ENCODE results near the gene TSPEAR. TPM values are rescaled to one million over a fixed set of nuclear protein-coding genes. Genes with fewer than 3 reads are reported as not detected.

Gene TSPEAR
- total and polyA plus RNA-seq, 9 of the 15 experiments (the other 6 are each of a cell fraction or from before 2014, with no cell fraction given) = not detected

DNA sequence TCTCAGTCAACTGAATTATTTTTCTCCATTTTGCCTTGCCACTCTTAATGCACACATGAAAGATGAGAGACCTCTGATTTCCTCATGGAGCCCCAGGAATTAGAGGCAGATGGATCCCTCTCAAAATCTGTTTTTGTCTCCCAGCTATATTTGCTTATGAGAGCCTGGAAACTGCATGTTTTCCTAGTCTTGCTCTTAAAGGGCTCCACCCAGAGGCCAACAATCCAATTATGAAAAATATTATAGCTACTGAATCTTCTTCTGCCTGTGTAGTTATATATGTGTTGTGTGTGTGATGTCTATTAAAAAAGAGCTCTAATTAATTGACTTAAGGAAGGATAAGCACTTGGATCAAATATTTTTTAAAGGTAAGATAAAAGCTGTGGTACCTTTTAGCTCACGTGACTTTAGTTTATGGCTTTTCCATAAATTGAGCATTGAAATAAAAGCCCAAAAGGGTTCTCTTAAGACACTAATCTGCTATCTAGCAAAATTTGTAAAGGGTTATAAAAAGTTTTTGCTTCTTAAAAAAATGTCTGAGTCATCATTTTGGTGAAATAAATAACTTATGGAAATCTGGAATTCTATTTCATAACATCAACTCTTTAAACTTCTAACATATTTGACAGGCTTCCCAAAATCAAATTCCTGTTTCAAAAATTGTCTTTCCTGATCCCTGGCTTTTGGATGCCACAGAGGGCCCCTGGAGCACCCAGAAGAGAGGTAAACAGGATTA lies 31.2 kb upstream of the TSPEAR start (continued):
- TF ChIP-seq, protein P1, sequence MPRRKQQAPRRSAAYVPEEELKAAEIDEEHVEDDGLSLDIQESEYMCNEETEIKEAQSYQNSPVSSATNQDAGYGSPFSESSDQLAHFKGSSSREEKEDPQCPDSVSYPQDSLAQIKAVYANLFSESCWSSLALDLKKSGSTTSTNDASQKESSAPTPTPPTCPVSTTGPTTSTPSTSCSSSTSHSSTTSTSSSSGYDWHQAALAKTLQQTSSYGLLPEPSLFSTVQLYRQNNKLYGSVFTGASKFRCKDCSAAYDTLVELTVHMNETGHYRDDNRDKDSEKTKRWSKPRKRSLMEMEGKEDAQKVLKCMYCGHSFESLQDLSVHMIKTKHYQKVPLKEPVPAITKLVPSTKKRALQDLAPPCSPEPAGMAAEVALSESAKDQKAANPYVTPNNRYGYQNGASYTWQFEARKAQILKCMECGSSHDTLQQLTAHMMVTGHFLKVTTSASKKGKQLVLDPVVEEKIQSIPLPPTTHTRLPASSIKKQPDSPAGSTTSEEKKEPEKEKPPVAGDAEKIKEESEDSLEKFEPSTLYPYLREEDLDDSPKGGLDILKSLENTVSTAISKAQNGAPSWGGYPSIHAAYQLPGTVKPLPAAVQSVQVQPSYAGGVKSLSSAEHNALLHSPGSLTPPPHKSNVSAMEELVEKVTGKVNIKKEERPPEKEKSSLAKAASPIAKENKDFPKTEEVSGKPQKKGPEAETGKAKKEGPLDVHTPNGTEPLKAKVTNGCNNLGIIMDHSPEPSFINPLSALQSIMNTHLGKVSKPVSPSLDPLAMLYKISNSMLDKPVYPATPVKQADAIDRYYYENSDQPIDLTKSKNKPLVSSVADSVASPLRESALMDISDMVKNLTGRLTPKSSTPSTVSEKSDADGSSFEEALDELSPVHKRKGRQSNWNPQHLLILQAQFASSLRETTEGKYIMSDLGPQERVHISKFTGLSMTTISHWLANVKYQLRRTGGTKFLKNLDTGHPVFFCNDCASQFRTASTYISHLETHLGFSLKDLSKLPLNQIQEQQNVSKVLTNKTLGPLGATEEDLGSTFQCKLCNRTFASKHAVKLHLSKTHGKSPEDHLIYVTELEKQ (CRISPR knock-in tag; IDR thresholded peaks at IDR 0.05) = no peak
- TF ChIP-seq ZNF551 (CRISPR knock-in tag; IDR thresholded peaks at IDR 0.05) (no peak), ZNF224 (CRISPR knock-in tag; IDR thresholded peaks at IDR 0.05) (no peak), NFE2 (IDR thresholded peaks at IDR 0.05; ENCODE audit: low read depth) (no peak), POLR2AphosphoS5 (IDR thresholded peaks at IDR 0.05; ENCODE audit: control insufficient read depth, insufficient read depth, low read depth, low read length) (no peak), FOXO4 (CRISPR knock-in tag; IDR thresholded peaks at IDR 0.05) (no peak), MAFK (IDR thresholded peaks at IDR 0.05; ENCODE audit: low read length) (peak; percentile 76), ZNF165 (CRISPR knock-in tag; IDR thresholded peaks at IDR 0.05; ENCODE audit: borderline replicate concordance) (no peak), SMC3 (conservative IDR thresholded peaks at IDR 0.05; ENCODE audit: insufficient read depth, low read depth, low read length) (peak; percentile 39; the same call in 1 of the 2 replicates), C11orf30 (IDR thresholded peaks at IDR 0.05; ENCODE audit: low read depth) (peak; percentile 78; the same call in 1 of the 2 replicates), RBM22 (IDR thresholded peaks at IDR 0.05; ENCODE audit: low read depth, low read length, poor library complexity, severe bottlenecking) (no peak), PTTG1 (tag; IDR thresholded peaks at IDR 0.05; ENCODE audit: low read depth) (no peak), NEUROD1 (IDR thresholded peaks at IDR 0.05; ENCODE audit: borderline replicate concordance, low read depth, low read length, partially characterized antibody) (no peak)
- TF ChIP-seq, protein P2, sequence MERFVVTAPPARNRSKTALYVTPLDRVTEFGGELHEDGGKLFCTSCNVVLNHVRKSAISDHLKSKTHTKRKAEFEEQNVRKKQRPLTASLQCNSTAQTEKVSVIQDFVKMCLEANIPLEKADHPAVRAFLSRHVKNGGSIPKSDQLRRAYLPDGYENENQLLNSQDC (CRISPR knock-in tag; IDR thresholded peaks at IDR 0.05) = no peak
- TF ChIP-seq, protein P3, sequence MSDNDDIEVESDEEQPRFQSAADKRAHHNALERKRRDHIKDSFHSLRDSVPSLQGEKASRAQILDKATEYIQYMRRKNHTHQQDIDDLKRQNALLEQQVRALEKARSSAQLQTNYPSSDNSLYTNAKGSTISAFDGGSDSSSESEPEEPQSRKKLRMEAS (CRISPR knock-in tag; IDR thresholded peaks at IDR 0.05) = no peak
- TF ChIP-seq, protein P4, sequence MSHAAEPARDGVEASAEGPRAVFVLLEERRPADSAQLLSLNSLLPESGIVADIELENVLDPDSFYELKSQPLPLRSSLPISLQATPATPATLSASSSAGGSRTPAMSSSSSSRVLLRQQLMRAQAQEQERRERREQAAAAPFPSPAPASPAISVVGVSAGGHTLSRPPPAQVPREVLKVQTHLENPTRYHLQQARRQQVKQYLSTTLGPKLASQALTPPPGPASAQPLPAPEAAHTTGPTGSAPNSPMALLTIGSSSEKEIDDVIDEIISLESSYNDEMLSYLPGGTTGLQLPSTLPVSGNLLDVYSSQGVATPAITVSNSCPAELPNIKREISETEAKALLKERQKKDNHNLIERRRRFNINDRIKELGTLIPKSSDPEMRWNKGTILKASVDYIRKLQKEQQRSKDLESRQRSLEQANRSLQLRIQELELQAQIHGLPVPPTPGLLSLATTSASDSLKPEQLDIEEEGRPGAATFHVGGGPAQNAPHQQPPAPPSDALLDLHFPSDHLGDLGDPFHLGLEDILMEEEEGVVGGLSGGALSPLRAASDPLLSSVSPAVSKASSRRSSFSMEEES (CRISPR knock-in tag; IDR thresholded peaks at IDR 0.05) = peak; percentile 67
- TF ChIP-seq, protein P5, sequence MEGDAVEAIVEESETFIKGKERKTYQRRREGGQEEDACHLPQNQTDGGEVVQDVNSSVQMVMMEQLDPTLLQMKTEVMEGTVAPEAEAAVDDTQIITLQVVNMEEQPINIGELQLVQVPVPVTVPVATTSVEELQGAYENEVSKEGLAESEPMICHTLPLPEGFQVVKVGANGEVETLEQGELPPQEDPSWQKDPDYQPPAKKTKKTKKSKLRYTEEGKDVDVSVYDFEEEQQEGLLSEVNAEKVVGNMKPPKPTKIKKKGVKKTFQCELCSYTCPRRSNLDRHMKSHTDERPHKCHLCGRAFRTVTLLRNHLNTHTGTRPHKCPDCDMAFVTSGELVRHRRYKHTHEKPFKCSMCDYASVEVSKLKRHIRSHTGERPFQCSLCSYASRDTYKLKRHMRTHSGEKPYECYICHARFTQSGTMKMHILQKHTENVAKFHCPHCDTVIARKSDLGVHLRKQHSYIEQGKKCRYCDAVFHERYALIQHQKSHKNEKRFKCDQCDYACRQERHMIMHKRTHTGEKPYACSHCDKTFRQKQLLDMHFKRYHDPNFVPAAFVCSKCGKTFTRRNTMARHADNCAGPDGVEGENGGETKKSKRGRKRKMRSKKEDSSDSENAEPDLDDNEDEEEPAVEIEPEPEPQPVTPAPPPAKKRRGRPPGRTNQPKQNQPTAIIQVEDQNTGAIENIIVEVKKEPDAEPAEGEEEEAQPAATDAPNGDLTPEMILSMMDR (IDR thresholded peaks at IDR 0.05 in 2 of 3, conservative IDR thresholded peaks at IDR 0.05 in 1 of 3; ENCODE audit: insufficient read depth in 2 of 3, low read depth in 1 of 3, low read length in 3 of 3) = peak; percentile 29 to 67 (median 35); a peak in 4 of 6 replicates
